Measurements from ENCODE around the gene SEC61A2.
"Not testable (repeated sequence)": the region's sequence is repeated elsewhere in the genome, so short reads cannot be mapped to it uniquely, and the experiment has no call there.

The SEC61A2 gene

GRCh38 chr10:12162927-12163326 lies 33.5 kb downstream of the SEC61A2 start:
- DNase-seq: no peak

- DNase-seq: no peak
Measured at GRCh38 chr10:12164085-12164484, 34.6 kb downstream of the SEC61A2 start.

GRCh38 chr10:12165036-12165435 lies 35.6 kb downstream of the SEC61A2 start:
- DNase-seq: no peak

GRCh38 chr10:12165999-12166775 lies 36.7 kb downstream of the SEC61A2 start:
- DNase-seq: no peak

- not testable (repeated sequence) for DNase-seq
Measured at GRCh38 chr10:12171512-12171911, 42.0 kb downstream of the SEC61A2 start.

GRCh38 chr10:12177642-12178041 lies 48.2 kb downstream of the SEC61A2 start:
- no peak for DNase-seq

- DNase-seq: no peak
Measured at GRCh38 chr10:12179606-12180170, 50.2 kb downstream of the SEC61A2 start.

GRCh38 chr10:12180221-12180974 lies 50.9 kb downstream of the SEC61A2 start:
- DNase-seq: no peak

GRCh38 chr10:12181065-12181775 lies 51.7 kb downstream of the SEC61A2 start:
- no peak for DNase-seq

GRCh38 chr10:12184165-12184564 lies 54.7 kb downstream of the SEC61A2 start:
- DNase-seq: no peak

GRCh38 chr10:12186323-12186722 lies 56.8 kb downstream of the SEC61A2 start:
- no peak for DNase-seq

- DNase-seq: no peak
Measured at GRCh38 chr10:12187321-12187905, 57.9 kb downstream of the SEC61A2 start.

GRCh38 chr10:12188656-12189055 lies 59.2 kb downstream of the SEC61A2 start:
- no peak for DNase-seq

- DNase-seq: no peak
Measured at GRCh38 chr10:12189426-12189825, 59.9 kb downstream of the SEC61A2 start.

- peak; percentile 10 for DNase-seq
Measured at GRCh38 chr10:12191715-12192114, 62.2 kb downstream of the SEC61A2 start.

GRCh38 chr10:12193193-12193592 lies 63.7 kb downstream of the SEC61A2 start:
- DNase-seq: no peak

GRCh38 chr10:12194752-12195271 lies 65.3 kb downstream of the SEC61A2 start:
- DNase-seq: no peak

GRCh38 chr10:12195281-12195602 lies 65.8 kb downstream of the SEC61A2 start:
- DNase-seq: no peak

GRCh38 chr10:12195603-12196506 lies 66.4 kb downstream of the SEC61A2 start, which contains the start of the genes CDC123 and NUDT5:
TSS of gene CDC123 (plus strand) at chr10:12196188. CDS start at chr10:12196246, 58 bp downstream.
TSS of gene NUDT5 (minus strand) at chr10:12195891. CDS start at chr10:12186291, 9,600 bp downstream.
- DNase-seq: peak; percentile 85

- DNase-seq: no peak
Measured at GRCh38 chr10:12196531-12197211, 67.2 kb downstream of the SEC61A2 start.

GRCh38 chr10:12198156-12198555 lies 68.7 kb downstream of the SEC61A2 start:
- DNase-seq: no peak
